Vagina (tissue), 2 donors: Measurements from ENCODE around the gene FUZ.

Experiments
- CTCF ChIP-seq, 3 experiments: fragments of 450-650 bp in 2 of 3; fragments of 200-600 bp in 1 of 3; sonication (generic) in 1 of 3; IDR thresholded peaks; one replicate each; pipeline ENCODE4 v1.5.1; 2017 to 2019; ENCODE audit warnings: antibody characterized with exemption in 3 of 3, mild to moderate bottlenecking in 2 of 3, moderate library complexity in 2 of 3
- POLR2A ChIP-seq, 2 donors: fragments of 450-650 bp; IDR thresholded peaks; one replicate each; pipeline ENCODE4 v1.6.1; 2017; ENCODE audit warnings: antibody characterized with exemption in 2 of 2, mild to moderate bottlenecking in 2 of 2, moderate library complexity in 2 of 2

- TF ChIP-seq CTCF (IDR thresholded peaks at IDR 0.05) (no peak), POLR2A (IDR thresholded peaks at IDR 0.05) (no peak)
Measured at GRCh38 chr19:49823472-49823871, 10.4 kb upstream of the FUZ start.
